GM06990 (cell line): ENCODE measurements around the gene NCK1.
A peak's percentile ranks its signal among the peaks of the same experiment; 100 is the strongest.

Experiments used
- DNase-seq: peaks from one replicate; pipeline ENCODE4 v3.0.0-alpha.2; 2011; ENCODE audit not compliant: insufficient read length; ENCODE audit errors: extremely low read depth
- H3K27me3 ChIP-seq: replicated peaks from 2 replicates; pipeline ENCODE4 v1.6.0; 2011; ENCODE audit warnings: low read length; ENCODE audit not compliant: control insufficient read depth, insufficient read depth
- H3K36me3 ChIP-seq: 2 replicates; pipeline ENCODE4 v1.5.1; 2011; ENCODE audit warnings: low read length; ENCODE audit not compliant: control insufficient read depth, insufficient read depth
- H3K4me3 ChIP-seq: replicated peaks from 2 replicates; pipeline ENCODE4 v1.5.1; 2011; ENCODE audit warnings: low read depth, mild to moderate bottlenecking, control low read depth, low read length
- TF ChIP-seq, protein P1 (sequence below): IDR thresholded peaks from 2 replicates; pipeline ENCODE4 v1.5.1; 2011; ENCODE audit warnings: low read length, control low read depth, mild to moderate bottlenecking, inconsistent platforms; ENCODE audit not compliant: insufficient read depth, poor library complexity, severe bottlenecking

The NCK1 gene

DNA sequence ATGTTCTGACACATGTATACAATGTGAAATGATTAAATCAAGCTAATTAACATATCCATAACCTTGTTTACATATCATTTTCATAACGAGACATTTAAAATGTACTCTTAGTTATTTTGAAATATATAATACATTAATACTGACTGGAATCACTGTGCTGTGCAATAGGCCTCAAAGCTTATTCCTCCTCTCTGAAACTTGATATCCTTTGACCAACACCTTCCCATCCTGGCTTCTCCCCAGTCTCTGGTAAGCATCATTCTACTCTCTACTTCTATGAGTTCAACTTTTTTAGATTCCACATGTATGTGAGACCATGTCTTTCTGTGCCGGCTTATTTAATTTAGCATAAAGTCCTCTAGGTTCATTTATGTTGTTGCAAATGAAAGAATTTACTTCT is 48.7 kb downstream of the NCK1 start:
- Histone ChIP-seq H3K27me3 (no peaks in the 10 kb centered on the region), H3K36me3 (no peaks in the 10 kb centered on the region; the same call in 1 of the 2 replicates), H3K4me3 (no peak overlapping the region)
- TF ChIP-seq, protein P1, sequence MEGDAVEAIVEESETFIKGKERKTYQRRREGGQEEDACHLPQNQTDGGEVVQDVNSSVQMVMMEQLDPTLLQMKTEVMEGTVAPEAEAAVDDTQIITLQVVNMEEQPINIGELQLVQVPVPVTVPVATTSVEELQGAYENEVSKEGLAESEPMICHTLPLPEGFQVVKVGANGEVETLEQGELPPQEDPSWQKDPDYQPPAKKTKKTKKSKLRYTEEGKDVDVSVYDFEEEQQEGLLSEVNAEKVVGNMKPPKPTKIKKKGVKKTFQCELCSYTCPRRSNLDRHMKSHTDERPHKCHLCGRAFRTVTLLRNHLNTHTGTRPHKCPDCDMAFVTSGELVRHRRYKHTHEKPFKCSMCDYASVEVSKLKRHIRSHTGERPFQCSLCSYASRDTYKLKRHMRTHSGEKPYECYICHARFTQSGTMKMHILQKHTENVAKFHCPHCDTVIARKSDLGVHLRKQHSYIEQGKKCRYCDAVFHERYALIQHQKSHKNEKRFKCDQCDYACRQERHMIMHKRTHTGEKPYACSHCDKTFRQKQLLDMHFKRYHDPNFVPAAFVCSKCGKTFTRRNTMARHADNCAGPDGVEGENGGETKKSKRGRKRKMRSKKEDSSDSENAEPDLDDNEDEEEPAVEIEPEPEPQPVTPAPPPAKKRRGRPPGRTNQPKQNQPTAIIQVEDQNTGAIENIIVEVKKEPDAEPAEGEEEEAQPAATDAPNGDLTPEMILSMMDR, result no peak
- no peak for DNase-seq

DNA sequence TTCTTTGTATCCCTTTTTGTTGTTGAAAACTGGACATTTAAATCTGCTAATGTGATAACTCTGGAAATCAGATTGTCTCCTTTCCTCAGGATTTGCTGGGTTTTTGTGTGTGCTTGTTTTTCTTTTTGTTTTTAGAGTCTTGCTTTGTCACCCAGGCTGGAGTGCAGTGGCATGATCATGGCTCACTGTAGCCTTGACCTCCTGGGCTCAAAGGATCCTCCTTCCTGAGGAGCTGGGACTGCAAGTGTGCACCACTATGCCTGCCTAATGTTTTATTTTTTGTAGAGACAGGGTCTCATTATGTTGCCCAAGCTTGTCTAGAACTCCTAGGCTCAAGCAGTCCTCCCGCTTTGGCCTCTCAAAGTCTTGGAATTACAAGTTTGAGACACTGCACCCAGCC is 51.2 kb downstream of the NCK1 start:
- no peaks in the 10 kb centered on the region for H3K36me3 ChIP-seq
- H3K27me3 ChIP-seq, result no peaks in the 10 kb centered on the region
- no peak overlapping the region for H3K4me3 ChIP-seq
- TF ChIP-seq, protein P1, result no peak
- DNase-seq, result no peak

DNA sequence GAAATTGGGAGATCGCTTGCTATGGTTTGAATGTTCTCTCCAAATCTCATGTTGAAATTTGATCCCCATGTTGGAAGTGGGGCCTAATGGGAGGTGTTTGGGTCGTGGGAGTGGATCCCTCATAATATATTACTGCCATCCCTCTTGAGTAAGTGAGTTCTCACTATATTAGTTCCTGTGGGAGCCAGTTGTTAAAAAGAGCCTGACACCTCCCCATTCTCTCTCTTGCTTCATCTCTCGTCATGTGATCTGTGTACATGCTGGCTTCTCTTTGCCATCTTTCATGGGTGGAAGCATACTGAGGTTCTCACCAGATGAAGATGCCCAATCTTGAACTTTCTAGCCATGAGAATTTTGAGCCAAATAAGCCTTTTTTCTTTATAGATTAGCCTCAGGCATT is 52.7 kb downstream of the NCK1 start:
- DNase-seq, result no peak
- TF ChIP-seq, protein P1, result no peak

DNA sequence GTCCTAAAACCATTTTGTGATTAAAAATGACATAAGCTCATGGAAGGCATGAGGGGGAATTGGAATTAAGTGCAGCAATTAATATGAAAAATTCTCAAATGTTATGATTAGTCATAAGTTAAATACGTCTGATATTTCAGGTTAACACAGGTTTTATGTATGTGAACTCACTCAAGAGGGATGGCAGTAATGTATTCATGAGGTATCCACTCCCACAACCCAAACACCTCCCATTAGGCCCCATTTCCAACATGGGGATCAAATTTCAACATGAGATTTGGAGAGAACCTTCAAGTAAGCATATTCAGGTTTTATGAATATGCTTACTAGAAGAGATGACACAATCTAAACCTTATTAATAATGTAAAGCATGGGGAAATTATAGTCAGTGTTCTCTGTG is 54.2 kb downstream of the NCK1 start:
- Histone ChIP-seq H3K36me3 (no peaks in the 10 kb centered on the region), H3K4me3 (no peak overlapping the region), H3K27me3 (no peaks in the 10 kb centered on the region)
- DNase-seq, result no peak
- TF ChIP-seq, protein P1, result no peak

More for the DNA sequence above, 52.7 kb downstream of the NCK1 start:
- no peaks in the 10 kb centered on the region for H3K36me3 ChIP-seq
- no peaks in the 10 kb centered on the region for H3K27me3 ChIP-seq
- no peak overlapping the region for H3K4me3 ChIP-seq

DNA sequence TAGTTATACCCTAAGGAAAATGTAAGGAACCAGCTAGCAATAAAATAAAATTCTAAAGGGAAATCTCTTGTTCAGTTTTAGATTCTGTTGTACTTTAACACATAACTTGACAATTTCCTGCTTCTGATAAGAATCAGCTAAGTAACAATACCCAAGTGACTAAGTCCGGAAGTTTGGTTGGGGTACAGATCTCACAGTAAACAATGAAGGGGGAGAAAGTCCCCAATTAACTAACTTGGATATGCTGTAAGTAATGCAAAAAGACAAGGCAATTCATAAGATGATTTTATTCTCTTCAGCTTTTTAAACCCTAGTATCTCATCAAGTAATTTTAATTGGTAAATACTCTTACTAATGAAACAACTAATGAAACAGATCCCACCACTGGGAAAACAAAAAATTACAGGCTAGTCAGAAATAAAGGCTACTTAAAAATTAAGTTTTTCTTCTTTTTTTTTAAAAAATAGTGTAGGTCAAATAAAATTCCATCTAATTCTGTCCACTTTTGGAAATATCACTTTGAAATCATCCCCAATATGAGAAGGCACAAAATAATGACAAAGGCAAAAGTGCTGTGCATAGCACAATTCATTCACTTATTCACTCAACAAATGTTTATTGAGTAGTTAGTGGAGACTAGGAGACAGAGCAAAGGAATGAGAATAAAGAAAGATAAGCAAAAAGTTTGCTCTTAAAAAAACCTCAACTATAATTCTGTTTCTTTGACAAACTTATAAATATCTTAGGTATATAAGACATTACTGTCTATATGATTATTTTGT is 58.0 kb downstream of the NCK1 start:
- Histone ChIP-seq H3K4me3 (no peak overlapping the region), H3K36me3 (no peaks in the 10 kb centered on the region), H3K27me3 (no peaks in the 10 kb centered on the region)
- DNase-seq, result peak; percentile 43
- TF ChIP-seq, protein P1, result no peak
